CD14-positive monocyte (primary cell): Measurements from ENCODE around the gene SUMF2. TPM values are rescaled to one million over a fixed set of nuclear protein-coding genes. Genes with fewer than 3 reads are reported as not detected.
"Not testable (repeated sequence)": the region's sequence is repeated elsewhere in the genome, so short reads cannot be mapped to it uniquely, and the experiment has no call there.

Experiments
- DNase-seq, 3 donors: peaks; one replicate each; pipeline ENCODE4 v3.0.0-alpha.2; 2011 to 2022
- H2AFZ ChIP-seq: 2 replicates; pipeline ENCODE4 v1.6.0; 2012; ENCODE audit warnings: mild to moderate bottlenecking, low read depth, low read length, inconsistent platforms; ENCODE audit not compliant: insufficient read depth, poor library complexity, severe bottlenecking
- H3K27ac ChIP-seq, 2 donors: 1 replicate in 1 of 2; 2 replicates in 1 of 2; pipeline ENCODE4 v1.5.1; 2012 to 2013; ENCODE audit warnings: low read length in 2 of 2, control low read depth in 1 of 2, inconsistent platforms in 1 of 2, low read depth in 1 of 2, mild to moderate bottlenecking in 1 of 2
- H3K27me3 ChIP-seq, 2 donors: one replicate each; pipeline versions ENCODE4 v1.6.0 to v1.6.1; 2011 to 2013; ENCODE audit warnings: low read length in 2 of 2; ENCODE audit not compliant: control insufficient read depth in 2 of 2, insufficient read depth in 2 of 2
- H3K36me3 ChIP-seq, 2 donors: replicated peaks in 1 of 2; 1 replicate in 1 of 2; 2 replicates in 1 of 2; pipeline versions ENCODE4 v1.5.1 to v1.6.1; 2012 to 2013; ENCODE audit warnings: low read length in 2 of 2, control low read depth in 1 of 2, inconsistent platforms in 1 of 2, mild to moderate bottlenecking in 1 of 2; ENCODE audit not compliant: insufficient read depth in 2 of 2, control insufficient read depth in 1 of 2
- H3K4me1 ChIP-seq, 2 donors: 1 replicate in 1 of 2; 2 replicates in 1 of 2; pipeline versions ENCODE4 v1.5.1 to v1.6.1; 2012 to 2013; ENCODE audit warnings: low read length in 2 of 2, control low read depth in 1 of 2, inconsistent platforms in 1 of 2, mild to moderate bottlenecking in 1 of 2, moderate library complexity in 1 of 2; ENCODE audit not compliant: insufficient read depth in 2 of 2, control insufficient read depth in 1 of 2
- H3K4me2 ChIP-seq: replicated peaks from 2 replicates; pipeline ENCODE3; 2012; ENCODE audit warnings: low read length, moderate library complexity, mild to moderate bottlenecking; ENCODE audit not compliant: poor library complexity, severe bottlenecking; ENCODE audit errors: extremely low read depth
- H3K4me3 ChIP-seq, 3 experiments: fragments of 200-600 bp in 1 of 3; sonication (generic) in 1 of 3; replicated peaks in 1 of 3; 1 replicate in 2 of 3; 2 replicates in 1 of 3; pipeline ENCODE4 v1.5.1; 2011 to 2013; ENCODE audit warnings: low read length in 3 of 3, mild to moderate bottlenecking in 3 of 3, control low read depth in 2 of 3, low read depth in 2 of 3, inconsistent platforms in 1 of 3, moderate library complexity in 1 of 3
- H3K79me2 ChIP-seq: 2 replicates; pipeline ENCODE4 v1.6.0; 2012; ENCODE audit warnings: mild to moderate bottlenecking, control low read depth, inconsistent platforms, low read length, moderate library complexity; ENCODE audit not compliant: insufficient read depth
- H3K9ac ChIP-seq: 2 replicates; pipeline ENCODE4 v1.6.0; 2017; ENCODE audit warnings: low read length, mild to moderate bottlenecking; ENCODE audit not compliant: insufficient read depth, poor library complexity, severe bottlenecking
- H3K9me3 ChIP-seq, 2 donors: replicated peaks in 1 of 2; 1 replicate in 1 of 2; 2 replicates in 1 of 2; pipeline versions ENCODE4 v1.5.1 to v1.6.1; 2012 to 2013; ENCODE audit warnings: low read length in 2 of 2, control low read depth in 1 of 2; ENCODE audit not compliant: control insufficient read depth in 1 of 2, insufficient read depth in 1 of 2
- H4K20me1 ChIP-seq: 2 replicates; pipeline ENCODE4 v1.6.0; 2012; ENCODE audit warnings: mild to moderate bottlenecking, low read length, control low read depth, moderate library complexity; ENCODE audit not compliant: insufficient read depth
- H3K27ac Mint-ChIP-seq, 7 donors: one replicate each; pipeline ENCODE4 v1.8.0; 2020; ENCODE audit warnings: mild to moderate bottlenecking in 7 of 7, mixed read lengths in 7 of 7, moderate library complexity in 6 of 7, inconsistent platforms in 2 of 7
- H3K27me3 Mint-ChIP-seq, 3 donors: one replicate each; pipeline ENCODE4 v1.8.0; 2021 to 2022; ENCODE audit warnings: low read depth in 3 of 3, mild to moderate bottlenecking in 3 of 3, mixed read lengths in 3 of 3, moderate library complexity in 3 of 3, inconsistent platforms in 1 of 3
- H3K36me3 Mint-ChIP-seq, 2 donors: one replicate each; pipeline ENCODE4 v1.8.0; 2020; ENCODE audit warnings: mixed read lengths in 2 of 2, inconsistent platforms in 1 of 2, mild to moderate bottlenecking in 1 of 2
- H3K4me1 Mint-ChIP-seq: one replicate; pipeline ENCODE4 v1.8.0; 2020; ENCODE audit warnings: mild to moderate bottlenecking, mixed read lengths
- H3K4me3 Mint-ChIP-seq, 2 donors: one replicate each; pipeline ENCODE4 v1.8.0; 2020; ENCODE audit warnings: mild to moderate bottlenecking in 2 of 2, mixed read lengths in 2 of 2, moderate library complexity in 1 of 2
- H3K9me3 Mint-ChIP-seq, 7 donors: one replicate each; pipeline ENCODE4 v1.8.0; 2020 to 2022; ENCODE audit warnings: mixed read lengths in 7 of 7, mild to moderate bottlenecking in 6 of 7, moderate library complexity in 6 of 7, inconsistent platforms in 2 of 7
- WGBS: methylation state at CpG from one replicate; pipeline ENCODE4 v1.1.5; 2013; ENCODE audit warnings: missing lambda C conversion rate; ENCODE audit not compliant: insufficient coverage; 5-methylcytosine and 5-hydroxymethylcytosine counted together
- intact Hi-C, 2 donors: fragments of 100-400 bp; cut with micrococcal nuclease; formaldehyde crosslinking; loops; one replicate each; pipeline versions ENCODE4 v1.15.0 to v1.15.1; 2023
- polyA plus RNA-seq, 3 donors: library from polyadenylated mRNA; depleted of rRNA in 1 of 3; unstranded in 2 of 3; stranded (reverse) in 1 of 3; fragments of 300-500 nt in 2 of 3; fragments of >200 nt in 1 of 3; fragmentation: Illumina TruSeq in 2 of 3; gene quantifications; 1 replicate in 2 of 3; 2 replicates in 1 of 3; pipeline ENCODE4 v1.2.3, GENCODE V29; 2012 to 2021
- TF ChIP-seq, protein P1 (sequence below): fragments of 200-600 bp; IDR thresholded peaks from one replicate; pipeline ENCODE4 v1.8.0; 2022; ENCODE audit warnings: antibody characterized with exemption, mild to moderate bottlenecking

Gene SUMF2
- polyA plus RNA-seq, 3 donors, result 69.5 to 88.2 (median 75.0) TPM

- no peak for DNase-seq
- peaks cover 46 to 47% of the 10 kb centered on the region in 2 donors for H3K36me3 Mint-ChIP-seq
- peaks cover 19% of the 10 kb centered on the region for H3K4me1 Mint-ChIP-seq
- Histone ChIP-seq H3K4me1 (peaks cover 12 to 24% of the 10 kb centered on the region in 2 donors), H3K27ac (peak overlapping the region; percentile 94 to 95), H3K9ac (peak overlapping the region; percentile 80), H3K79me2 (peaks cover 20% of the 10 kb centered on the region), H3K4me2 (peak overlapping the region; percentile 82), H2AFZ (peak overlapping the region; percentile 82), H4K20me1 (no peaks in the 10 kb centered on the region), H3K36me3 (peaks cover 42 to 50% of the 10 kb centered on the region in 2 donors), H3K27me3 (no peaks in the 10 kb centered on the region), H3K4me3 (peak overlapping the region; percentile 82 to 95 (median 87)), H3K9me3 (no peaks in the 10 kb centered on the region)
- WGBS, result 96% methylated on average over 2 of the region's 7 CpGs
- peak overlapping the region; percentile 96 to 98 (median 97) for H3K27ac Mint-ChIP-seq
- H3K9me3 Mint-ChIP-seq, result no peaks in the 10 kb centered on the region
- TF ChIP-seq, protein P1, sequence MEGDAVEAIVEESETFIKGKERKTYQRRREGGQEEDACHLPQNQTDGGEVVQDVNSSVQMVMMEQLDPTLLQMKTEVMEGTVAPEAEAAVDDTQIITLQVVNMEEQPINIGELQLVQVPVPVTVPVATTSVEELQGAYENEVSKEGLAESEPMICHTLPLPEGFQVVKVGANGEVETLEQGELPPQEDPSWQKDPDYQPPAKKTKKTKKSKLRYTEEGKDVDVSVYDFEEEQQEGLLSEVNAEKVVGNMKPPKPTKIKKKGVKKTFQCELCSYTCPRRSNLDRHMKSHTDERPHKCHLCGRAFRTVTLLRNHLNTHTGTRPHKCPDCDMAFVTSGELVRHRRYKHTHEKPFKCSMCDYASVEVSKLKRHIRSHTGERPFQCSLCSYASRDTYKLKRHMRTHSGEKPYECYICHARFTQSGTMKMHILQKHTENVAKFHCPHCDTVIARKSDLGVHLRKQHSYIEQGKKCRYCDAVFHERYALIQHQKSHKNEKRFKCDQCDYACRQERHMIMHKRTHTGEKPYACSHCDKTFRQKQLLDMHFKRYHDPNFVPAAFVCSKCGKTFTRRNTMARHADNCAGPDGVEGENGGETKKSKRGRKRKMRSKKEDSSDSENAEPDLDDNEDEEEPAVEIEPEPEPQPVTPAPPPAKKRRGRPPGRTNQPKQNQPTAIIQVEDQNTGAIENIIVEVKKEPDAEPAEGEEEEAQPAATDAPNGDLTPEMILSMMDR, result no peak
- peak overlapping the region in 1 of 2 donors; percentile 94 for H3K4me3 Mint-ChIP-seq
- H3K27me3 Mint-ChIP-seq, result peaks cover 0 to 1% (median 0%) of the 10 kb centered on the region in 3 donors
- intact Hi-C loops, result loop anchor here in 1 of 2 donors (5.0 kb wide), 1 partner anchor 44 kb away; the partner anchor contains the start of gene CHCHD2
Observed at GRCh38 chr7:56063500-56063881, 595 bp upstream of the SUMF2 start.

- H3K9me3 Mint-ChIP-seq, H3K9me3 ChIP-seq, H3K4me3 Mint-ChIP-seq, DNase-seq, H2AFZ ChIP-seq, intact Hi-C loops, H3K4me2 ChIP-seq, H3K27me3 Mint-ChIP-seq, H3K4me3 ChIP-seq, H3K27ac Mint-ChIP-seq, H3K9ac ChIP-seq, H3K27me3 ChIP-seq, H4K20me1 ChIP-seq, H3K27ac ChIP-seq: not testable (repeated sequence)
- Mint-ChIP-seq H3K4me1 (peaks cover 19% of the 10 kb centered on the region), H3K36me3 (peaks cover 39 to 44% of the 10 kb centered on the region in 2 donors)
- Histone ChIP-seq H3K79me2 (peaks cover 16% of the 10 kb centered on the region), H3K4me1 (peaks cover 12 to 24% of the 10 kb centered on the region in 2 donors), H3K36me3 (peaks cover 31 to 44% of the 10 kb centered on the region in 2 donors)
- WGBS, result 88% methylated on average over 10 of the region's 13 CpGs
Observed at GRCh38 chr7:56066376-56066775, 2.3 kb downstream of the SUMF2 start.
